Type B pancreatic cell (in vitro differentiated cells): ENCODE results near the gene CUEDC1. TPM values are rescaled to one million over a fixed set of nuclear protein-coding genes. Genes with fewer than 3 reads are reported as not detected.

ENCODE experiments used
- DNase-seq: peaks from one replicate; pipeline ENCODE4 v3.0.0; 2021; ENCODE audit warnings: mixed read lengths; ENCODE audit not compliant: unreplicated experiment; ENCODE audit errors: extremely low spot score
- H3K27ac Mint-ChIP-seq: 2 replicates; pipeline ENCODE4 v1.8.0; 2021; ENCODE audit warnings: mild to moderate bottlenecking, mixed read lengths
- H3K27me3 Mint-ChIP-seq: 2 replicates; pipeline ENCODE4 v1.8.0; 2021; ENCODE audit warnings: mixed read lengths
- H3K36me3 Mint-ChIP-seq: 2 replicates; pipeline ENCODE4 v1.8.0; 2021; ENCODE audit warnings: mixed read lengths
- H3K4me1 Mint-ChIP-seq: one replicate; pipeline ENCODE4 v1.8.0; 2021; ENCODE audit warnings: mixed read lengths; ENCODE audit not compliant: unreplicated experiment
- H3K4me3 Mint-ChIP-seq: 2 replicates; pipeline ENCODE4 v1.8.0; 2021; ENCODE audit warnings: mild to moderate bottlenecking, mixed read lengths
- H3K9me3 Mint-ChIP-seq: 2 replicates; pipeline ENCODE4 v1.8.0; 2021; ENCODE audit warnings: mixed read lengths
- CTCF ChIP-seq: fragments of 200-600 bp; sonication (generic); conservative IDR thresholded peaks from 2 replicates; pipeline ENCODE4 v1.5.0; 2021; ENCODE audit warnings: antibody characterized with exemption, mild to moderate bottlenecking
- total RNA-seq: library from RNA; stranded (reverse); gene quantifications from 2 replicates; pipeline ENCODE4 v1.2.1, GENCODE V29; 2021; ENCODE audit warnings: low replicate concordance

The CUEDC1 gene
- total RNA-seq, 1 donor from 2014 or later: 31.3 TPM

- no peaks in the 10 kb centered on the region for H3K27me3 Mint-ChIP-seq
- H3K27ac Mint-ChIP-seq: no peak overlapping the region
- H3K36me3 Mint-ChIP-seq: peaks cover 16% of the 10 kb centered on the region
- no peaks in the 10 kb centered on the region for H3K4me1 Mint-ChIP-seq
- no peak for DNase-seq
- H3K4me3 Mint-ChIP-seq: no peak overlapping the region
- no peak for TF ChIP-seq CTCF
- no peaks in the 10 kb centered on the region for H3K9me3 Mint-ChIP-seq
Measured at GRCh38 chr17:57842280-57842679, 112.9 kb downstream of the CUEDC1 start.

- peaks cover 16% of the 10 kb centered on the region for H3K36me3 Mint-ChIP-seq
- H3K27ac Mint-ChIP-seq: no peak overlapping the region
Measured at GRCh38 chr17:57839571-57839923, 115.7 kb downstream of the CUEDC1 start.

GRCh38 chr17:57838857-57839570, 116.2 kb downstream of the CUEDC1 start:
- DNase-seq: no peak
- Mint-ChIP-seq H3K4me3 (no peak overlapping the region), H3K9me3 (no peaks in the 10 kb centered on the region), H3K27me3 (no peaks in the 10 kb centered on the region), H3K36me3 (peaks cover 16% of the 10 kb centered on the region), H3K4me1 (no peaks in the 10 kb centered on the region), H3K27ac (no peak overlapping the region)
- TF ChIP-seq CTCF: no peak

More at GRCh38 chr17:57839571-57839923, 115.7 kb downstream of the CUEDC1 start:
- no peaks in the 10 kb centered on the region for H3K9me3 Mint-ChIP-seq
- no peak for TF ChIP-seq CTCF
- no peaks in the 10 kb centered on the region for H3K4me1 Mint-ChIP-seq
- no peak for DNase-seq
- H3K27me3 Mint-ChIP-seq: no peaks in the 10 kb centered on the region
- no peak overlapping the region for H3K4me3 Mint-ChIP-seq

- H3K4me3 Mint-ChIP-seq: no peak overlapping the region
- no peak for DNase-seq
- H3K27ac Mint-ChIP-seq: no peak overlapping the region
- no peak for TF ChIP-seq CTCF
- H3K27me3 Mint-ChIP-seq: no peaks in the 10 kb centered on the region
- no peaks in the 10 kb centered on the region for H3K4me1 Mint-ChIP-seq
- no peaks in the 10 kb centered on the region for H3K9me3 Mint-ChIP-seq
- H3K36me3 Mint-ChIP-seq: peaks cover 16% of the 10 kb centered on the region
Measured at GRCh38 chr17:57838453-57838852, 116.8 kb downstream of the CUEDC1 start.

- no peak overlapping the region for H3K27ac Mint-ChIP-seq
- H3K27me3 Mint-ChIP-seq: peaks cover 10% of the 10 kb centered on the region
- peaks cover 8% of the 10 kb centered on the region for H3K36me3 Mint-ChIP-seq
- no peaks in the 10 kb centered on the region for H3K4me1 Mint-ChIP-seq
- DNase-seq: no peak
- no peak overlapping the region for H3K4me3 Mint-ChIP-seq
- no peak for TF ChIP-seq CTCF
- H3K9me3 Mint-ChIP-seq: no peaks in the 10 kb centered on the region
Measured at GRCh38 chr17:57835333-57835900, 119.8 kb downstream of the CUEDC1 start.
